ENCODE results near the gene TBCA. TPM values are rescaled to one million over a fixed set of nuclear protein-coding genes. Genes with fewer than 3 reads are reported as not detected.

The TBCA gene
- total RNA-seq, result 69.6 and 116 TPM in 2 replicates

GRCh38 chr5:77775790-77776553 is at the start of gene TBCA:
TBCA (minus strand) TSS chr5:77776339; CDS start chr5:77776257, 82 bp downstream.

Other genes starting within 250 kb of the TBCA start
- gene OTP, start 137.6 kb downstream of the TBCA start, total RNA-seq, result not detected in 2 replicates

All from smooth muscle cell of trachea (primary cell).